Renal pelvis (tissue), 4 donors: Measurements from ENCODE around the gene PLEKHA7. TPM values are rescaled to one million over a fixed set of nuclear protein-coding genes. Genes with fewer than 3 reads are reported as not detected.
"Not testable (repeated sequence)": the region's sequence is repeated elsewhere in the genome, so short reads cannot be mapped to it uniquely, and the experiment has no call there.

Experiments used
- DNase-seq: peaks from one replicate; pipeline ENCODE4 v3.0.0-alpha.2; 2013
- polyA plus RNA-seq, 3 donors: library from polyadenylated mRNA; unstranded; fragments of 120-200 nt; gene quantifications; one replicate each; pipeline ENCODE4 v1.2.1, GENCODE V29; 2013; ENCODE audit not compliant: insufficient read length in 3 of 3

The PLEKHA7 gene
- polyA plus RNA-seq, 3 donors = 38.9 to 60.9 (median 55.2) TPM

GRCh38 chr11:16911186-16911585, 103.0 kb downstream of the PLEKHA7 start:
- no peak for DNase-seq

GRCh38 chr11:16909359-16910035, 104.7 kb downstream of the PLEKHA7 start:
- no peak for DNase-seq

GRCh38 chr11:16905375-16905774, 108.8 kb downstream of the PLEKHA7 start:
- DNase-seq = no peak

- DNase-seq = not testable (repeated sequence)
These were observed 109.5 kb downstream of the PLEKHA7 start for GRCh38 chr11:16904761-16905160.

- DNase-seq = no peak
These were observed 111.3 kb downstream of the PLEKHA7 start for GRCh38 chr11:16902781-16903378.

GRCh38 chr11:16902182-16902581, 112.0 kb downstream of the PLEKHA7 start:
- DNase-seq = no peak

- no peak for DNase-seq
These were observed 113.7 kb downstream of the PLEKHA7 start for GRCh38 chr11:16900491-16900890.

GRCh38 chr11:16899708-16900303, 114.4 kb downstream of the PLEKHA7 start:
- DNase-seq = no peak

GRCh38 chr11:16898274-16898985, 115.8 kb downstream of the PLEKHA7 start:
- no peak for DNase-seq

GRCh38 chr11:16897470-16898061, 116.6 kb downstream of the PLEKHA7 start:
- no peak for DNase-seq

- DNase-seq = no peak
These were observed 117.3 kb downstream of the PLEKHA7 start for GRCh38 chr11:16896729-16897469.

- no peak for DNase-seq
These were observed 118.9 kb downstream of the PLEKHA7 start for GRCh38 chr11:16895306-16895705.

- DNase-seq = no peak
These were observed 120.7 kb downstream of the PLEKHA7 start for GRCh38 chr11:16893456-16894066.

- no peak for DNase-seq
These were observed 122.2 kb downstream of the PLEKHA7 start for GRCh38 chr11:16891964-16892363.

- DNase-seq = no peak
These were observed 123.0 kb downstream of the PLEKHA7 start for GRCh38 chr11:16891165-16891564.

- DNase-seq = no peak
These were observed 123.8 kb downstream of the PLEKHA7 start for GRCh38 chr11:16890442-16890841.

- DNase-seq = no peak
These were observed 124.3 kb downstream of the PLEKHA7 start for GRCh38 chr11:16889905-16890304.

- not testable (repeated sequence) for DNase-seq
These were observed 125.2 kb downstream of the PLEKHA7 start for GRCh38 chr11:16889010-16889409.

- not testable (repeated sequence) for DNase-seq
These were observed 126.3 kb downstream of the PLEKHA7 start for GRCh38 chr11:16887887-16888286.

- DNase-seq = no peak
These were observed 131.0 kb downstream of the PLEKHA7 start for GRCh38 chr11:16883174-16883573.

GRCh38 chr11:16881766-16882165, 132.4 kb downstream of the PLEKHA7 start:
- DNase-seq = no peak
